ENCODE data around the gene C16orf92. TPM values are rescaled to one million over a fixed set of nuclear protein-coding genes. Genes with fewer than 3 reads are reported as not detected.

C16orf92 gene
- total and polyA plus RNA-seq, 2 of the 13 experiments (the other 11 are each of a cell fraction or from before 2014, with no cell fraction given), result not detected

GRCh38 chr16:30052671-30053372, 29.8 kb downstream of the C16orf92 start (continued):
- TF ChIP-seq, protein P1, sequence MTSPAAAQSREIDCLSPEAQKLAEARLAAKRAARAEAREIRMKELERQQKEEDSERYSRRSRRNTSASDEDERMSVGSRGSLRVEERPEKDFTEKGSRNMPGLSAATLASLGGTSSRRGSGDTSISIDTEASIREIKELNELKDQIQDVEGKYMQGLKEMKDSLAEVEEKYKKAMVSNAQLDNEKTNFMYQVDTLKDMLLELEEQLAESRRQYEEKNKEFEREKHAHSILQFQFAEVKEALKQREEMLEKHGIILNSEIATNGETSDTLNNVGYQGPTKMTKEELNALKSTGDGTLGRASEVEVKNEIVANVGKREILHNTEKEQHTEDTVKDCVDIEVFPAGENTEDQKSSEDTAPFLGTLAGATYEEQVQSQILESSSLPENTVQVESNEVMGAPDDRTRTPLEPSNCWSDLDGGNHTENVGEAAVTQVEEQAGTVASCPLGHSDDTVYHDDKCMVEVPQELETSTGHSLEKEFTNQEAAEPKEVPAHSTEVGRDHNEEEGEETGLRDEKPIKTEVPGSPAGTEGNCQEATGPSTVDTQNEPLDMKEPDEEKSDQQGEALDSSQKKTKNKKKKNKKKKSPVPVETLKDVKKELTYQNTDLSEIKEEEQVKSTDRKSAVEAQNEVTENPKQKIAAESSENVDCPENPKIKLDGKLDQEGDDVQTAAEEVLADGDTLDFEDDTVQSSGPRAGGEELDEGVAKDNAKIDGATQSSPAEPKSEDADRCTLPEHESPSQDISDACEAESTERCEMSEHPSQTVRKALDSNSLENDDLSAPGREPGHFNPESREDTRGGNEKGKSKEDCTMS (CRISPR knock-in tag; conservative IDR thresholded peaks at IDR 0.05), result no peak
- TF ChIP-seq ZNF766 (CRISPR knock-in tag; IDR thresholded peaks at IDR 0.05; ENCODE audit: borderline replicate concordance) (peak; percentile 94), MIER2 (CRISPR knock-in tag; IDR thresholded peaks at IDR 0.05) (peak; percentile 87), NFE2 (CRISPR knock-in tag; IDR thresholded peaks at IDR 0.05) (0 out of 2 replicates have a peak, but pooled peaks have one; percentile 18), PRMT3 (CRISPR knock-in tag; IDR thresholded peaks at IDR 0.05; ENCODE audit: borderline replicate concordance, low read depth) (0 out of 2 replicates have a peak, but pooled peaks have one; percentile 72), TBL1XR1 (IDR thresholded peaks at IDR 0.05; ENCODE audit: borderline replicate concordance, low read length, partially characterized antibody) (no peak), REXO4 (CRISPR knock-in tag; IDR thresholded peaks at IDR 0.05; ENCODE audit: borderline replicate concordance) (no peak; the same call in 1 of the 2 replicates), KLF15 (CRISPR knock-in tag; IDR thresholded peaks at IDR 0.05; ENCODE audit: borderline replicate concordance) (peak; percentile 92), NFRKB (IDR thresholded peaks at IDR 0.05) (no peak), THYN1 (CRISPR knock-in tag; IDR thresholded peaks at IDR 0.05; ENCODE audit: borderline replicate concordance, low read depth) (no peak), RFXANK (CRISPR knock-in tag; IDR thresholded peaks at IDR 0.05) (peak; percentile 80; the same call in 1 of the 2 replicates), NCOR1 (IDR thresholded peaks at IDR 0.05; ENCODE audit: borderline replicate concordance, low read length) (no peak), ZNF136 (CRISPR knock-in tag; IDR thresholded peaks at IDR 0.05; ENCODE audit: low read depth) (peak; percentile 97), KDM1A (CRISPR knock-in tag; IDR thresholded peaks at IDR 0.05) (peak; percentile 60; the same call in 1 of the 2 replicates), ZMYM4 (CRISPR knock-in tag; IDR thresholded peaks at IDR 0.05) (peak; percentile 93), CBX5 (CRISPR knock-in tag; IDR thresholded peaks at IDR 0.05; ENCODE audit: borderline replicate concordance) (peak; percentile 97), ELF1 (CRISPR knock-in tag; IDR thresholded peaks at IDR 0.05) (peak; percentile 82), NFKBIZ (CRISPR knock-in tag; IDR thresholded peaks at IDR 0.05) (no peak), ZFAT (CRISPR knock-in tag; conservative IDR thresholded peaks at IDR 0.05) (no peak), ZNF484 (CRISPR knock-in tag; IDR thresholded peaks at IDR 0.05; ENCODE audit: borderline replicate concordance, low read depth) (0 out of 2 replicates have a peak, but pooled peaks have one; percentile 21), GPN1 (CRISPR knock-in tag; IDR thresholded peaks at IDR 0.05; ENCODE audit: borderline replicate concordance) (no peak), ZNF30 (CRISPR knock-in tag; IDR thresholded peaks at IDR 0.05) (peak; percentile 97; the same call in 1 of the 2 replicates), FOSL1 (CRISPR knock-in tag; IDR thresholded peaks at IDR 0.05; ENCODE audit: borderline replicate concordance) (no peak)
- TF ChIP-seq, protein P2, sequence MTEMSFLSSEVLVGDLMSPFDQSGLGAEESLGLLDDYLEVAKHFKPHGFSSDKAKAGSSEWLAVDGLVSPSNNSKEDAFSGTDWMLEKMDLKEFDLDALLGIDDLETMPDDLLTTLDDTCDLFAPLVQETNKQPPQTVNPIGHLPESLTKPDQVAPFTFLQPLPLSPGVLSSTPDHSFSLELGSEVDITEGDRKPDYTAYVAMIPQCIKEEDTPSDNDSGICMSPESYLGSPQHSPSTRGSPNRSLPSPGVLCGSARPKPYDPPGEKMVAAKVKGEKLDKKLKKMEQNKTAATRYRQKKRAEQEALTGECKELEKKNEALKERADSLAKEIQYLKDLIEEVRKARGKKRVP (CRISPR knock-in tag; IDR thresholded peaks at IDR 0.05), result peak in 1 of 2 experiments; percentile 54; a peak in 1 of 4 replicates
- TF ChIP-seq, protein P3, sequence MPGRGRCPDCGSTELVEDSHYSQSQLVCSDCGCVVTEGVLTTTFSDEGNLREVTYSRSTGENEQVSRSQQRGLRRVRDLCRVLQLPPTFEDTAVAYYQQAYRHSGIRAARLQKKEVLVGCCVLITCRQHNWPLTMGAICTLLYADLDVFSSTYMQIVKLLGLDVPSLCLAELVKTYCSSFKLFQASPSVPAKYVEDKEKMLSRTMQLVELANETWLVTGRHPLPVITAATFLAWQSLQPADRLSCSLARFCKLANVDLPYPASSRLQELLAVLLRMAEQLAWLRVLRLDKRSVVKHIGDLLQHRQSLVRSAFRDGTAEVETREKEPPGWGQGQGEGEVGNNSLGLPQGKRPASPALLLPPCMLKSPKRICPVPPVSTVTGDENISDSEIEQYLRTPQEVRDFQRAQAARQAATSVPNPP (CRISPR knock-in tag; IDR thresholded peaks at IDR 0.05), result peak; percentile 97
